ENCODE measurements around the gene FGD5. TPM values are rescaled to one million over a fixed set of nuclear protein-coding genes. Genes with fewer than 3 reads are reported as not detected.
A peak's percentile ranks its signal among the peaks of the same experiment; 100 is the strongest.

The FGD5 gene
- total RNA-seq, 4 donors from 2014 or later = 10.0 to 66.8 (median 19.2) TPM

DNA sequence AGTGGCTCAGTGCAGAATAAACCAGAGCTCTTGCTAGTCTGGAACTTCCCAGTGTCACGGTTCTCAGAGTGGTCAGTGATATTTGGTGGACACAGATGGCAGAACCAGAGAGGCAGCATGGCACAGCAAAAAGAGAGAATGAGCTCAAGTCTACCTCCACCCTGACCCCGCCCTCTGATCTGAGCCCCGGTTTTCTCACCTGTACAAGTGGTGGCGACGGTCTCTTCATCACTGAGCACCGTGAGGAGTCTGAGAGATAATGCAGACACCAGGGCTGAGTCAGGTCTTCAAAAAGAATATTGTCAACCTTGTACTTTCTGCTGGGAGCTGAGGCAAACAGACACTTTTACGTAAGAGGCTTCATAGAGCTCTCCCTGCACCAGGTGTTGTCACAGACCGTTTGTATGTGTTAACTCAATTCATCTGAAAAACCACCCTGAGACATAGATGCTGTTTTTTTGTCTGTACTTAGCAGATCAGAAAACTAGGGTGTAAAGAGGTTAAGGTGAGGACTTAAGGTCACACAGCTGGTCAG, 13.2 kb downstream of the FGD5 start:
- H3K27ac ChIP-seq = no peak overlapping the region
- H3K9me3 ChIP-seq = no peaks in the 10 kb centered on the region
- DNase-seq = no peak
- no peak overlapping the region for H3K4me3 ChIP-seq
- H3K27me3 ChIP-seq = no peaks in the 10 kb centered on the region
- intact Hi-C loops (cut with DNase I; ENCODE audit: low total_unique reads) = no loop called here
- TF ChIP-seq POLR2A (IDR thresholded peaks at IDR 0.05) = no peak
- TF ChIP-seq, protein P1, sequence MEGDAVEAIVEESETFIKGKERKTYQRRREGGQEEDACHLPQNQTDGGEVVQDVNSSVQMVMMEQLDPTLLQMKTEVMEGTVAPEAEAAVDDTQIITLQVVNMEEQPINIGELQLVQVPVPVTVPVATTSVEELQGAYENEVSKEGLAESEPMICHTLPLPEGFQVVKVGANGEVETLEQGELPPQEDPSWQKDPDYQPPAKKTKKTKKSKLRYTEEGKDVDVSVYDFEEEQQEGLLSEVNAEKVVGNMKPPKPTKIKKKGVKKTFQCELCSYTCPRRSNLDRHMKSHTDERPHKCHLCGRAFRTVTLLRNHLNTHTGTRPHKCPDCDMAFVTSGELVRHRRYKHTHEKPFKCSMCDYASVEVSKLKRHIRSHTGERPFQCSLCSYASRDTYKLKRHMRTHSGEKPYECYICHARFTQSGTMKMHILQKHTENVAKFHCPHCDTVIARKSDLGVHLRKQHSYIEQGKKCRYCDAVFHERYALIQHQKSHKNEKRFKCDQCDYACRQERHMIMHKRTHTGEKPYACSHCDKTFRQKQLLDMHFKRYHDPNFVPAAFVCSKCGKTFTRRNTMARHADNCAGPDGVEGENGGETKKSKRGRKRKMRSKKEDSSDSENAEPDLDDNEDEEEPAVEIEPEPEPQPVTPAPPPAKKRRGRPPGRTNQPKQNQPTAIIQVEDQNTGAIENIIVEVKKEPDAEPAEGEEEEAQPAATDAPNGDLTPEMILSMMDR (IDR thresholded peaks at IDR 0.05) = no peak
- no peaks in the 10 kb centered on the region for H3K4me1 ChIP-seq
- no peaks in the 10 kb centered on the region for H3K36me3 ChIP-seq

DNA sequence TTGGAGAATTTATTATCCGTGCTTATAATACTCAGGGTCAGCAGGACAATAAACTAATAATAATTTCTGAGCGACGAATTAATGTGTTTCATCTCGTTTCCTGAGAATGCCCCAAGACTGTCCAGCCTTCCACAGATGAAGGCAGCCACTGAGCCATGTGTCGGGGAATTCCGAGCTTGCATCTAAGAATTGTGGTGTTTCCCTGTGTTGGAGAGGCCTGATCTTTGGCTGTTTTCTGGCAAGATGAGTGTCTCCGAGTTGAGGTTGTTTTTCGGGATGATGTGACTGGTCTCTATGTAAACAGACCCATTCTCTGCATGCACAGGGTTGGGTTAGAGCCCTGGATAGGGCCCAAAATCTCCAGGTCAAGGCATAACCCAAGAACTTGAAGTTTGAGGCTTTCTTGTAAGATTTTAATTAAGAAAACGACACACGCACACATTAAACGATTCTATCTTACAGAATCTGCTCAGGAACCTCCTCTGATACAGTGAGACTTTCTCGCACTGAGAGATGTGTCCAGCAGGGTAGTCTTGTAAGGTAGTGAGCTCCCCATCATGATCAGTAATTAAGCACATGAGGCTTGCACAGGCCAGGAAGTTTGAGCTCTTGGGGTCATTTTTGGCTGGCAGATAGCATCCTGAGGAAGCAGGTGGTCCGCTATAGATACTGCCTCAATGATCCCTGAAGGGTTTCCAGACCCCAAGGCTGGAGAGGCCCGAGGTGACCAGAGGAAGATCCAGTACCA, 14.4 kb downstream of the FGD5 start:
- Histone ChIP-seq H3K4me1 (no peaks in the 10 kb centered on the region), H3K9me3 (no peaks in the 10 kb centered on the region), H3K4me3 (no peak overlapping the region), H3K36me3 (no peaks in the 10 kb centered on the region), H3K27me3 (no peaks in the 10 kb centered on the region), H3K27ac (no peak overlapping the region)
- intact Hi-C loops (cut with DNase I; ENCODE audit: low total_unique reads) = no loop called here
- TF ChIP-seq POLR2A (IDR thresholded peaks at IDR 0.05) = no peak
- TF ChIP-seq, protein P1 (IDR thresholded peaks at IDR 0.05) = no peak
- DNase-seq = no peak

DNA sequence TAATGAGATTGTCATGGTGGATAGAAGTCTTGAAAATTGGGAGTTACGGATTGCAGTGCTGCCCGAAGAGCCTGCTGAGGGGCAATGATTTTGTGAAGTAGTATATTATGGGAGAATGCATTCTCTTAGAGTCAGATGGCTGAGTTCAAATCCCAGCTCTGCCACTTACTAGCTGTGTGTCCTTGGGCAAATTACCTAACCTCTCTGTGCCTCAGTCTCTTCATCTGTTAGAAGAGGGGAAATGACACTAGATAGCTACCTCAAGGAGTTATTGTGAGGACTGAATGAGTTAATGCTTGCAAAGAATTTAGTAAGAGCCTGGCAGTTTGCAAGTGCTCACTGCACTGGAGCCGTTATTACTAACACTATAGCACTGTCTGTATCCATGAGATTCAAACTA, 15.4 kb downstream of the FGD5 start:
- no peaks in the 10 kb centered on the region for H3K27me3 ChIP-seq
- no peak for DNase-seq
- no peaks in the 10 kb centered on the region for H3K9me3 ChIP-seq
- no peak for TF ChIP-seq POLR2A (IDR thresholded peaks at IDR 0.05)
- TF ChIP-seq, protein P1 (IDR thresholded peaks at IDR 0.05) = no peak
- no peak overlapping the region for H3K4me3 ChIP-seq
- no peaks in the 10 kb centered on the region for H3K36me3 ChIP-seq
- intact Hi-C loops (cut with DNase I; ENCODE audit: low total_unique reads) = no loop called here
- peaks cover 0 to 5% of the 10 kb centered on the region in 2 donors for H3K4me1 ChIP-seq
- H3K27ac ChIP-seq = no peak overlapping the region

DNA sequence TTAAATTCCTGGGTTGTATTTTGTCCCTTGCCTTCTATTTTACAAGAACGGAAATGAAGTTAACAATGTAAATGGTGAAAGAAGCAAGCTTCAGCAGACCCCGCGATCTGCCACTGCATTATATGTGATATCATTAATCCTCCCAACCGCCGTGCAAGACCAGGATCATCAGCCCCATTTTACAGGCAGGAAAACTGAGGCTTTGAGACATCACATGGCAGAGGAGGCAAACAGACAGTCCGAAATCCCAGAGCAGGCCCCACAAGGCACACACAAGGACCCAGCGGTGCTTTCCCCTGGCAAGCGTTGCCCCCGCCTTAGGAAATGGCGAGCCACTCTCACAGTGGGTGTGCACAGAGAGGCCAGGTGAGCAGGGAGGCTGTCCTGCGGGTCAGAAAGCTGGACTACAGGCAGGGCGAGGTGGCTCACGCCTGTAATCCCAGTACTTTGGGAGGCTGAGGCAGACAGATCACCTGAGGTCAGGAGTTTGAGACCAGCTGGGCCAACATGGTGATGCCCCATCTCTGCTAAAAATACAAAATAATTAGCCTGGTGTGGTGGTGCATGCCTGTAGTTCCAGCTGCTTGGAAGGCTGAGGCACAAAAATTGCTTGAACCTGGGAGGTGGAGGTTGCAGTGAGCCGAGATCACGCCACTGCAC, 16.2 kb downstream of the FGD5 start:
- Histone ChIP-seq H3K4me3 (no peak overlapping the region), H3K27ac (no peak overlapping the region), H3K36me3 (no peaks in the 10 kb centered on the region), H3K4me1 (peaks cover 0 to 5% of the 10 kb centered on the region in 2 donors), H3K9me3 (no peaks in the 10 kb centered on the region), H3K27me3 (no peaks in the 10 kb centered on the region)
- no peak for TF ChIP-seq POLR2A (IDR thresholded peaks at IDR 0.05)
- TF ChIP-seq, protein P1 (IDR thresholded peaks at IDR 0.05) = no peak
- DNase-seq = no peak
- intact Hi-C loops (cut with DNase I; ENCODE audit: low total_unique reads) = no loop called here

DNA sequence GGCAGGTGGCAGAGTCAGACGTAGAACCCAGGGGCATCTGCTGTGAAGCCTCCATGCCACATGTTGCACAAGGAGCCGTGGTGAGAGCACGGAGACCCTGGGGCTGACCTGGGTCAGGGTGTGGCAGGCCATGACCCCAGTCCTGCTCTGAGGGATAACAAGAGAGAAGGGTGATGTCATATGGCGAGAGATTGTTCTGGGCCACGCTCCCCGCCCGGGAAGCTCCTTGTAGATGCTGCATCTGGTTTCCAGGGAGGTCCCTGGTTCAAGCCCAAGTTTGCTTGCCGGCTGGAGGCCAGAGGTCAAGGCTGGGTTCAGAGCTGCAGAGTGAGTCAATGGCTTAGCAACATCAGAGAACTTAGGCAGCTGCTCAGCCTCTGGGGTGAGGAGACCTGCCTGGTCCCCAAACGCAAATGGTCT, 17.3 kb downstream of the FGD5 start:
- Histone ChIP-seq H3K9me3 (no peaks in the 10 kb centered on the region), H3K27me3 (no peaks in the 10 kb centered on the region), H3K4me1 (peaks cover 0 to 5% of the 10 kb centered on the region in 2 donors), H3K36me3 (no peaks in the 10 kb centered on the region), H3K27ac (peak overlapping the region in 1 of 2 donors; percentile 59), H3K4me3 (no peak overlapping the region)
- peak; percentile 78 to 89 for DNase-seq
- TF ChIP-seq, protein P1 (IDR thresholded peaks at IDR 0.05) = no peak
- TF ChIP-seq POLR2A (IDR thresholded peaks at IDR 0.05) = no peak
- intact Hi-C loops (cut with DNase I; ENCODE audit: low total_unique reads) = no loop called here

All from uterus (tissue), 4 donors.